WI38 (cell line): ENCODE measurements around the gene RAB11FIP4.

Experiments used
- H3K4me3 ChIP-seq: 2 replicates; pipeline ENCODE4 v1.5.1; 2011; ENCODE audit warnings: low read depth, mild to moderate bottlenecking, control low read depth, low read length
- CTCF ChIP-seq: IDR thresholded peaks from 2 replicates; pipeline ENCODE4 v1.5.1; 2012; ENCODE audit warnings: low read depth, mild to moderate bottlenecking, control low read depth, low read length

Gene RAB11FIP4

GRCh38 chr17:31457391-31458234 is 66.1 kb downstream of the RAB11FIP4 start:
- TF ChIP-seq CTCF: no peak
- H3K4me3 ChIP-seq: no peak overlapping the region

- no peak for TF ChIP-seq CTCF
- H3K4me3 ChIP-seq: no peak overlapping the region
These were observed 67.4 kb downstream of the RAB11FIP4 start for GRCh38 chr17:31458829-31459228.

GRCh38 chr17:31459716-31460115 is 68.2 kb downstream of the RAB11FIP4 start:
- TF ChIP-seq CTCF: no peak

GRCh38 chr17:31460226-31460721 is 68.8 kb downstream of the RAB11FIP4 start:
- TF ChIP-seq CTCF: no peak
- H3K4me3 ChIP-seq: no peak overlapping the region

More at GRCh38 chr17:31459716-31460115, 68.2 kb downstream of the RAB11FIP4 start:
- no peak overlapping the region for H3K4me3 ChIP-seq

- no peak overlapping the region for H3K4me3 ChIP-seq
- no peak for TF ChIP-seq CTCF
These were observed 69.8 kb downstream of the RAB11FIP4 start for GRCh38 chr17:31461227-31461810.

GRCh38 chr17:31462261-31462660 is 70.8 kb downstream of the RAB11FIP4 start:
- no peak overlapping the region for H3K4me3 ChIP-seq
- TF ChIP-seq CTCF: no peak
